GM18868 (cell line): ENCODE results near the gene SETBP1.

Source experiments
- ATAC-seq: cut with Tn5 transposase; IDR thresholded peaks from one replicate; pipeline ENCODE4 v1.9.1; 2021; ENCODE audit warnings: mild to moderate bottlenecking, moderate library complexity; ENCODE audit not compliant: unreplicated experiment

Gene SETBP1

DNA sequence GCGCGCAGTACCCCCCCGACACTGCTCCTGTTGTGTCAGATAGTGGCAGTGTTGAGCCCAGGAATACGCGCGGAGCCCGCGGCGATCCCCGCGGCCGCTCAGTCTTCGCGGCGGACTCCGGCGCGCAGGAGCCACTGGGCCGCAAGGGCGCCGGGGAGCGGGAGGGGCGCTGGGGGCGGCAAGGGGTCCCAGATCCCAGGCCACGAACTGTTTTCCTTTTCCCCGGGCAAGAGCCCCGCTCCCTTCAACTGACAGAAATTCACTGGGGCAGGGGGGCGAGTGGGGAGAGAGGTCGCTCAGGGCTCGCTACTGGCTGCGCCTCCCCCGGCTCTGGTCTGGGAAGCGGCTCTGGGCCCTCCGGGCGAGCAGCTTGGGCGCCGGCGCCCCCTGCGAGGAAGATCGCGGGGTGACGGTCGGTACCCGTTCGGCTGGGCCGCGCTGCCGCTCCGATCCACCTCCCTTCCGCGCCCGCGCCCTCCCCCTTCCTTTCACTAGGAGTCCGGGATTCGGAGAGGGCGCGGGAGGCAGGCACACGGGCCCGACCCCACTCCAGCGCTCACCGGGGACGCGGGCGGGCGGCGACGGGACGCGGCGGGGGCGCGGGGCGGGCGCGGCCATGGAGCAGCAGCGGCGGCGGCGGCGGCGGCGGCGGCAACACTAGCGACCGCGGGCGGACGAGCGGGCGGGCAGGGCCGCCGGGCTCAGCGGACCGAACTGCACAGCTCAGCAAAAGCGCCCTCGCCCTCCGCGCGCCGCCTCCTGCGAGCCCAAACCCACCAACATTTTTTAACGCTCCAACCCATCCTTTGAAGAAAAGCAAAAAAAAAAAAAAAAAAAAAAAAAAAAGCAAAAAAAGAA is 1.4 kb upstream of the SETBP1 start:
- ATAC-seq, result peak; percentile 87

DNA sequence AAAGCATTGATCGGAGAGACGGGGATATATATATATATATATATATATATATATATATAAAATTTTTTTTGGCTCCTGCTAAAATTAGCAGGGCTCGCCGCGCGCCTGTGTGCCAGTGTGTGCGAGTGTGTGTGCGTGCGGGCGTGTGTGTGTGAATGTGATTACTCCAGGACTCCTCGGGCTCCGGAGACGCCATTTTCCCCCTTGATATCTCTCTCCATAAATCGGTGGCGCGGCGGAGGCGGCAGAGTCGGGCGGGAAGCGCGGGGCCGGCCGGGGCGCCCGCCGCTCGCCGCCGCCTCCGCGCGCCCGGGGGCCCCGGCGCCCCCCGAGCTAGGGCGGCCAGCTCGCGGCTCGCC is 795 bp upstream of the SETBP1 start:
- ATAC-seq, result no peak

DNA sequence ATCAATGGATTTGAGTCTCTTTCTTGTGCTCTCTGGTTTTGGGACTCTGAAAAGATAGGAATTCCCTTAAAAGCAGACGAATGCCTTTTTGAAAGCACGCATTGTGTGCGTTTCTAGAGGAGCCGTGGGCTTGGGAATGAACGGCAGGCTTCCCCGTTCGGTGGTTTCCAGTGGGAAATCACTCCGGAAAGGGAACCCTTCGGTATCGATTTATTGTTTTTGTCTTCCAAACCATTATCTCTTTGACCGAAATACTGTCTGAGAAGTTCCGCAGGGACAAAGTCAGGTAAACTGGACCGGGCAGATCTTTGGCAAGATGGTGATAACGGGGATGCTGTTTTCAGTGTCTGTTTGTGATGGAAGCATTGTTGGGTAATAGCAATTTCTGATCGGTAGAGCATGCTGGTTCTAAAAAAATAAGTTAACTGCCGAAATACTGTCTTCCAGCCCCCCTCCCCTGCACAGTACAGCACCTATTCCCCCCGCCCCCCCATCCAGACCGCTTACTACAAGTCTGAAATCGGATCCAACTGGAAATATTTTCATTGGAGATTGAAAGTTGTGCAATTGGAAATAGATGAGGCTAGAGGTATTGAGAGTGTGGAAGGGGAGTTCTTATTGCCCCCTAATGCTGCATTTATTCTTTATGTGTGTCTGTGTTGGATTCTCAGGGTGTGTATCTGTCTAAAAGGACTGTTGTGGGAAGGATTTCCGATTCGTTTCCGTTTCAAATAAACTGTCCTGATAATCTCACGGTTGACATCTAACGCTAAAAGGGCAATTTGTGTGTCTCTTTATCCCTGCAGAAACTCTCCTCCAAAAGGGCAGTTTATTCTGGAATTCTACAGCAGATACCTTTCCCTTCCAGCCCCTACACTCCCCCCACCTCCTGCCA is 635 bp downstream of the SETBP1 start:
- ATAC-seq, result no peak

DNA sequence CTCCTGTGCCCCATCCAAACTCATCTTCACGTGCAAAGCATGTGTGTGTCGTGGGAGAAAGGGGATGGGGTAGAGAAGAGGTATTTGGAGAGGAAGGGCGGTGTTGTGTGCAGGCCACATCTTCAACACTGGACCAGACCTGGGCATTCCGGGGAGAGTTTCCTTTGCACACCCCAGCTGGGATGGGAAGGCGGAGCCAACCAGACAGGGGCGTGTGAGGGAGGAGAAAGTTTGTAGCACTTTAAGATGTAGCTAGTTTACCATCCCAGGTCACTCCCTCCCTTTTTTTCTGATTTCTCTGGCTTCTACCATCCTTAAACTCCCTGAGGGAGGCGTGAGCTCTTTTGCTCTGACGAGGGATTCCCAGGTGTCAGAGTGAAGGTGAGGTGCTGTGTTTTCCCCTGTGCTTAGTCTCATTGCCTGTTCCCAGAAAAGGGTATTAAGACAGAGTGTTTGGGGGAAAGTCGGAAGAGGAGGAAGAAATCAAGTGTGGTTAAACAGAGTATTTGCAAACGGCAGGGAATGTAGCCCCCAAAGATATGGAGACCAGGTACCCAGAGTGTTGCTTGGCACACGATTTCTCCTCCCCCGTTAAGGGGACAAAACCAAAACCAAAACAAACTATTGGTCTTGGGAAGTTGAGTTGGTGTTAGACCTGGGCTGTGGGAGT is 1.6 kb downstream of the SETBP1 start:
- ATAC-seq, result no peak

DNA sequence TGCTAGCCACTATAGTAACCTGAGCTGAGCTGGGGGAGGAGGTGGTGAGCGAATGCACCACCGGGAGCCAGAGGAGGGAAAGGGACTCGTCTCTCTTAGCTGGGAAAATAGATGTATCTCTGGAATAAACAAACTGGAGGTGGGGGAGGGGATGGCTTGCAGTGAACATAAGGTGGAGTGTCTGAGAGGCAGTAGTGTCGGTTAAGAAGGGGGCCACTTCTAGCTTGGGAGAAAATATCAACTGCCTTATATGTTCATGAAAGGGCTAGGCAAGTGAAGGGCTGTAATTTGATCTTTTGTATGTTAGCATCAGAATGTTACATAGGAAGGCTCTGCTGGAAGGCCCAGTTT is 2.2 kb downstream of the SETBP1 start:
- no peak for ATAC-seq

DNA sequence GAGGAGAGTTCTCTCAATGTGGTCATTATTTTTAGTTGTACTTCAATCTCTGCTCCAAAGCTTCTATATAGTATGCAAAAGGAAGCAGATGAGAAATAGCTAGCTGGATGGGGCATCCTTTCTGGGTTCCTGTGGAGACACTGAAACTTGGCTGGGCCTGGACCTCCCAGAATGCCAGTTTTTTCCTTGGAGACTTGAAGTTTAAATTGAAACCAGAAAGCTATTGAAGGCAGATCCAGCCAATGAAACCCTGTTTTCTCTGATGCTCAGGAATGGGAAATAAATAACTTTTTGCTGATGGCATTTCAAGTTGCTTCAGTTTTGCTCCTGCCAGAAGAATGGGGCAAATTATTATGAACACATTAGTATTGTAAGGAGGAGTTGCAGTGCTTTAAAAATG is 2.9 kb downstream of the SETBP1 start:
- no peak for ATAC-seq

DNA sequence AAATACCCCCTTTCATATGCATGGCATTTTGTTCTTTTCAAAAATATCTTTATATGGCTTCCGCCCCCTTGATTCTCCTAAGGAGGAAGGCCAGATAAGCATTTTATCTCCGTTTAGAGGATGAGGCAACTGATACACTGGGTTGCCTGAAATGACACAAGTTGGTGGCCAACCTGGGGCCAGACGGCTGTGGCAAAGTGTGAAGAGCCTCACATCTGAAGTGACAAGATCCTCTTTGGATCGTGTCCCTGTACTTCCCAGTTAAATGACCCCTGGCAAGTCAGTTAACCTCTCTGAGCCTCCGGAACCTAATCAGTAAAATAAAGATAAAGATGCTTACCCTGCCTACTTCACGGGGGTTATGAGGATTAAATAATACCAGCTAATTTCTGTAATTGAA is 4.6 kb downstream of the SETBP1 start:
- no peak for ATAC-seq

DNA sequence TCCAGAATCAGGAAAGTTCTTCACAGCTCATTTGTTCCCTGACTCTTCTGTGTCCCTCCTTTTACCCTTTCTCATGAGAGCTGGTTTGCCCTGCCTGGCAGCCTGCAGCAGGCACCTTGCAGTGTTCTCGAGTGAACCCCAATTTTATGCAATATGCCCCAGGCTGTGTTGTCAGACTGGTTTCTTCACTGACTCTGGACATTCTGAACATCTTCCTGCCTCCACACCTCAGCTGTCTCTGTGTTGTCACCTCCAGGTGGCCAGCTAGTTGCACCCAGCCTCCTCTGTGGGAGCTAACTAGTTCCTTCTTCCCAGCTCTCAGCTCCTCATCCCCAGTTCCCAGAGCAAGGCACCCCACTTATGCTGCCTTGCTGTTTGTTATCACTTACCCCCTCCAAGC is 5.5 kb downstream of the SETBP1 start:
- no peak for ATAC-seq

DNA sequence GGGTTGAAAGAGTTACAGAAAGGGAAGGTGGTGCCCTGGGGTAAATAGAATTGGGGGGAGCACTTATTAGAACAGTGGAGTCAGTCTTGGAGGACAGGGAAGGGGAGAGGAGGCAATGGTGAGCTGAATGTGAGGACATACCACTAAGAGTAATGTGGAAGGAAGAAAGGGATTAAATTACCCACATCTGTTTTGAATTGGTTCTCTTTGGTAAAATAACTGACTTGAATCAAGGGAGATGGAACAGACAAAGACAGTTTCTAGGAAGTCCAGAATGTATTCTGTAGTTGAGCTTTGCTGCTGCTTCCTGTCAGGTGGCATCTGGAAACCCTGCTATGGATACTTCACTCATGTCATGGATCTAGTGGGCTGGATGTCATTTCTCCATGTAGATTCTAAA is 6.7 kb downstream of the SETBP1 start:
- ATAC-seq, result no peak

DNA sequence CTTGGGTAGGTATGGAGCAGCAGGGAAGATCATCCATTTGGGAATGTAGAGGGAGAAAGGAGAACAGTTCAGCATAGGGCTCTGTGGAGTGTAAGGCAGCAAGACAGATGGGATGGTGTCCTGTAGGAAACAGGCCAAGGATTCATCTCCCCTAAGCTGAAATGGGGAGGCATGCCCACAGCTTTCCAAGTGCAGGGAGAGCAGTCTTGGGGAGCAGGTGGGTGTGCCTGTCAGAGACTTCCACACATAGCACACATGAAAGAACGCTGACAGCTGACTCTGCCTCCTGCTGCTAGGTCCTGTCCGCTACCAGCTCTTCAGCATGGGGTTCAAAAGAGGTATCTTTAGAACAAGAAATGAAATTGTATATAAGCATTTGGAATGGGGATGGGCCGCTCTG is 9.0 kb downstream of the SETBP1 start:
- no peak for ATAC-seq

DNA sequence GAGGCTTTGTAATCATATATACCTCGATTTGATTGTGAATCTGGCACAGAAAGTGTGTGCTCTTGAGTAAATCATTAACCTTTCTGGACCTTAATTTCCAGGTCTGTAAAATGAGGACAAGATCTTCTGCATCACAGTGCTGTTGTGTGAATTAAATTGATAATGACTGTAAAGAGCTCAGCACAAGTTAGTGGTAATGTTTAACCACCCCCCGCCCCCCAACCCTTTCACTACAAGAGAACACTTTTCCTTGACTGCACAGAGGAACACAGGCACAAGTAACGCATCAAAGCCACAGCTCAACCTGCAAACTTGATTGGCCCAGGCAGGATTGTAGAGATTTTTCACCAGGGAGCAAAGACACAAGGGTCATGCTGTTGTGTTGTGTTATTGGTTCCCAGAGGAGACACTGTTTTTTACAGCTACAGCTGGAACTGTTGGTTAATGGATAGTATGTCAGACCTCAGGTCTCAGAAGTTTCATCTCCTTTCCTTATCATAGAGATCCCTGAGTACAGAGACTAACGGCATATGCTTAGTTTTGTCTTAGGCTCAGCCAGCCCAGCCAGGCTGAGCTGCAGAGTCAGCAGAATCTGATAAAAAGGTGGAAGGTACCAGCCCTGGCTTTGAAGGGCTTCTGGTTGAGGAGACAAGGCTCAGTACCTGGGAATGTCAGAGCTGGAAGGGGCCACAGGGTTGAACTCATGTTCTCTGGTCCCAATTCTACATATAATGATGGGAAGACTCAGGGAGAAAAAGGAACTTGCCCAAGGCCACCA is 10.6 kb downstream of the SETBP1 start:
- no peak for ATAC-seq

DNA sequence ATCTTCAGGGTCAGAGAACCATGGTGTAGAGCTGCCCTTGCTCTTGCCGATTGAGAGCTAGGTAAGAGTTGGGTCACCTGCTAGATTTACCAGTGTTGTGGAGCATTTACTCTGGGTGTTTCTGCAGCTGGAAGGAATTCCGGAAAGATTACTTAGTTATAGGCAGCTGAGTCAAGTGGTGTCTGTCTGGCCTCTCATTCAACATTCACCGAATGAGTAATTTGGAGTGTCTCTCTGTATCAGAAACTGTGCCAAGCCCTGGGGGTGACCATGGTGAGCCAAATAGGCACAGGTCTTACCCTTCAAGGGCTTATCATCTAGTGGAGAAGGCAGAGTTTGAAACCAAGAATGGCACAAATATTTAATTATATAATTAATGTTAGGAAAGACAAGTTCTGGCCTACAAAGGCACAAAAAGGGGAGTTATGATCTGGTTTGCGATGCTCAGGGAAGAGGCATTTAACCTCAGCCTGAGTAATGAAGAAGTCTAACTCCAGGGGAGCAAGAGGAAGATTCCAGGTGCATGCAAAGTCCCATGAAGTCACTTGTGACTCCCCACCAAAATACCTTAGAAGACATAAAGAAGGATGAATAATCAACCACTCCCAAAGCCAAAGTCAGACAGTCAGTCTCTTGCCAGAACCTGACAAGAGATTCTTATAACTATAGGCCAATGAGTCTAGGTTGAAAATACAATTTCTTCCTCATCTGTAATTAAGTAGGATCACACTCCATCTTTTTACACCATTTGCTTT is 12.5 kb downstream of the SETBP1 start:
- peak; percentile 46 for ATAC-seq

DNA sequence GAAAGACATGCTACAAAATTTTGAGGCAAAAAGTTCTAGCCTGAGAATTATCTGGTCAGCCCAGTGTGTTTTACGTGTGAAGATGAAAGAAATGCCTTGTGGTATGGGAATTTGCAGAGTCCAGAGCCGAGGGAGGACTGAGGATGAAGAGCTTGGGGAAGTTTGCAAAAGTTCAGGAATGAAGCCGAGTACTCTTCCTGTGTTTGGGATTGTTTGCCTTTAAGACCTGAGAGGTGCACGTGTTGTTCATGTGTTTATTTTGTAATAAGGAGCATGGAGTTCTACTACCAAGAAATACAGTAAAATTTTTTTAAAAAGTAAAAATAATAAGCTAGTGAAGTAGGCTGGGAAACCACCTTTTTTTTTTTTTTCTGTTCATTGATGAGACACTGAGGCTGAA is 14.8 kb downstream of the SETBP1 start:
- no peak for ATAC-seq

DNA sequence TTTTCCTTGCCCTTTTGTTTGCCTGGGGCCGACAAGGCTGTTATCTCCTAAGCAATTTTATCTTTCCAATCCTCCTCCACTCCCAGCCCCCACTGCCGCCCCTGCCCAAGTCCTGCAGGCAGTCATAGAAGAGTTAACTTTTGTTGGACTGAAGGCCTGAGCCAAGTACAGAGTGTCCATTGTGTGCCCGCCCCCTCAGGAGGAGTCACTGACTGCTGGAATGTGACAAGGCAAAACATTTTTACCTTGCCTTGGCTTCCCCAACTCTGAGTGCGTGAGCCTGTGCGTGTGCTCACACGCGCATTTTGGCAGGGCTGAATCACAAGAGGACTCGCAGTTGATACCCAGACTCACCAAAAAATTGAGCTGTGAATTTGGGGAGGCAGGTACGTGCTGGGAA is 16.2 kb downstream of the SETBP1 start:
- no peak for ATAC-seq

DNA sequence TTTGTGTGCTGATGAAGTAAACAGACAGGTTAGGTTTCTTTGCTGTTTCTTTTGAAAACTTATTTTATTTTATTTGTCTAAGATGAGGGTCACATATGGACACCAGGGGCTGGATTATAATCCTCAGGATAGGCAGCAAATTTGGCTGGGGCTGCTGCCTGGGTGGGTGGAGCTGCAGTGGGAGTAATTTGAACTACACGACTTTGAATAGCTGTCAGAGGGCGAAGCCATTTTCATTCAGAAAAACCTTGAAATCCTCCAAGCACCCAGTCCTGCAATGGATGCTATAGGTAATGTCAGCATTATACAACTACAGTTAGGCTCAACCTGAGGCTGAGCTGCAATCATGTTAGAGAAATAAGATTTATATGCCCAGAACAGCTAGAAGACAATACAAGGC is 16.6 kb downstream of the SETBP1 start:
- ATAC-seq, result no peak

DNA sequence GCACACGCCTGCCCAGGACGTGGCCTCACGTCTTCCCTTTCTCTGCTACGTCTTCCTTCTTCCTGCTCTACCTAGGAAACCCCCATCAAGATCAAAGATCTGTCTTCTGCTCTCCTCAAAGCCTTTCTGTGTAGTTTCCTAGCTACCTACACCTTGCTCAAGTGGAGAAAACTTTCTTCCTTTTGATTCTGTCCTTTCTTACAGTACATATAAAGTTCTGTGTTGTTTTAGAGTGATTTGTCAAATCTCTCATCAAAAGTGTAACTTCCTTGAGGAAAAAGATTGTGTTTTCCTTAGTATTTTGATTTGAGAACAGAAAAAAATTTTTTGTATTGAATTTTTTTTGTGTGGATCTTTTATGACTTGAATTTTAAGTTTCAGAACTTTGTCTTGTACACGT is 17.8 kb downstream of the SETBP1 start:
- no peak for ATAC-seq

DNA sequence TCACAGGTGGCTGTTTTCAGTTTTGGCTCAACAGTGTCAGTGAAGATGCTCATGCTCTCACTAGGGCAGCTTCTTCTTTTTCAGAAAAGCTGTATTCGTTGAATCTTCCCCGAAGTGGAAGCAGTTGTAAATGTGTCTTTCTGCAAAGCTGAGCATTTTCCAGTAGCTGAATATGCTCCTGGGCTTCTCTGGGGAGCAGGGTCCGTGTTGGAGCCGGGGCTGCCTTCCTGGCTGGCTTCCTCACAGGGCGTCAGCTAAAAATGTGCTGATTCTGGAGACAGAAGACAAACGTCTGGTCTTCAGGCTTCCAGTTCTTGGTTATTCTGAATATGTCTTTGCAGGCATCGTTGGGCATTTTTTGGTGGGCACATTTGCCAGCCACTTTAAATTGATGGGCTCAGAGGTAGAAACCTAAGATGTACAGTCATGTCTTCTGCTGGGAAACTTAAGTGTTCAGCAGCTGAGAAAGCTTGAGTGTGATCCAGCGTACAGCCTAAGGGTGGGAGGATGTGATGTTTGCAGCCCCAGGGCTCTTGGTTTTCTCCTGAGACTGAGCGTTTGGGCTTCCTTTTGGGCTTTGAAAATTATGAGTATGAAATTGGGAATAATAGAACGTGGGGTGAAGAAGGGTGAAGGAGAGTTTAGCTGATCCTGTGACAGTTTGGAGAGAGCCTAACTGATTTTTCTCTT is 19.0 kb downstream of the SETBP1 start:
- ATAC-seq, result no peak

DNA sequence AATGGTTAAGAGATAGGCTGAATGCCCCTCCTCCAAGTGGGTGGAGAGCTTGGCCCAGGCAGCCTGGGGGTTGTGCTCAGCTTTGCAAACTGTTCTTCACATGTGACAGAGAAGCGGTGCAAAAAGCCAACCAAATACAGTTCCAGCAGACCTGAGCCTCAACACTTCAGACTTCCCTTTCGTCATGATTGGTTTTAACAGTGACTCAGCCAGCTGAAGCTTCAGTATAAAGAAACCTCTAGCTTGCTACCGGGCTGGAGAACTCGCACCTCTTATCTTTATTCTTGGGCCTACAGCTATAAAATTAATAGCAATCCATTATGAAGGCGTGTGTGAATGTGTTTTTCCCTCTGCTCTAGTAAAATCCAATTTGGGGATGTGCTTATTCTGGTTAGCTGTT is 20.0 kb downstream of the SETBP1 start:
- ATAC-seq, result peak; percentile 76

DNA sequence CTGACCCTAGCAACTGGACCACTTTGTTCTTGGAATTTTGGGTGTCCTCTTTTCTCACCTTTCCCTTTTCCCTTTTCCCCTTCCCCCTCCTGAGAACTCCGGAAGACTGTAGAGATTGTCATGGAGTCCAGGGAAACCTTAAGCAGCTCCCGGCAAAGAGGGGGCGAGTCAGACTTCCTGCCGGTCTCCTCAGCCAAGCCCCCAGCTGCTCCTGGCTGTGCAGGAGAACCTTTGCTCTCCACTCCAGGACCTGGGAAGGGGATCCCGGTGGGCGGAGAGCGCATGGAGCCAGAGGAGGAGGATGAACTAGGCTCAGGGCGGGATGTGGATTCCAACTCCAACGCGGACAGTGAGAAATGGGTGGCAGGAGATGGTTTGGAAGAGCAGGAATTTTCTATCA is 20.5 kb downstream of the SETBP1 start:
- ATAC-seq, result no peak

DNA sequence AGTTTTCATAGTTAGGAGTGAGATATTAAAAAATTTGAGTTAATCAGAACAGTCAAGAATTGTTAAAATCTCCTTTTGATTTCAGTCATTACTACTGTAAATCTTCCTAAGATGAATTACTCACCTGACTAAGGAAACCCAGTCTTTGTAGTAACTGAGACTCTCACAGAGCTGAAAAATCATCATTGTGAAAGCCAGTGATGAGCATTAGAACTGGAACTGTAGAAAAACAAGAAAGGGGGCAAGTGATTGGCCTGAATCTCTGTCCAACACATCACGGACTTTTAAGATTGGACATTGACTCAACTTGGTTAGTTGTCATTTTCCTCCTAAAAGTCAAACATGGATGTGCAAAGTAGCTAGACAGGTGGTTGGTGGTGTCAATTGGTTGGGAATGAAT is 21.9 kb downstream of the SETBP1 start:
- ATAC-seq, result no peak
